Gastroesophageal sphincter (tissue), 4 donors: Measurements from ENCODE around the gene TMPRSS11E. TPM values are rescaled to one million over a fixed set of nuclear protein-coding genes. Genes with fewer than 3 reads are reported as not detected.

Experiments
- ATAC-seq: fragments of 150-250 bp; one replicate; pipeline ENCODE4 v1.9.1; 2016; ENCODE audit warnings: mild to moderate bottlenecking, moderate library complexity
- H3K27ac ChIP-seq, 4 donors: fragments of 200-600 bp; sonication (generic) in 3 of 4; 1 replicate in 3 of 4; 2 replicates in 1 of 4; pipeline ENCODE4 v1.5.1; 2016 to 2019
- H3K27me3 ChIP-seq: fragments of 200-600 bp; sonication (generic); one replicate; pipeline ENCODE4 v1.5.1; 2019
- H3K36me3 ChIP-seq, 2 donors: fragments of 200-600 bp; sonication (generic); one replicate each; pipeline ENCODE4 v1.5.1; 2019; ENCODE audit warnings: control low read depth in 1 of 2
- H3K4me1 ChIP-seq, 3 donors: fragments of 200-600 bp; sonication (generic); 1 replicate in 2 of 3; 2 replicates in 1 of 3; pipeline ENCODE4 v1.5.1; 2016 to 2019; ENCODE audit warnings: control low read depth in 2 of 3
- H3K4me3 ChIP-seq, 2 donors: fragments of 200-600 bp; sonication (generic); one replicate each; pipeline ENCODE4 v1.5.1; 2019; ENCODE audit warnings: mild to moderate bottlenecking in 1 of 2, moderate library complexity in 1 of 2
- H3K9me3 ChIP-seq, 3 donors: fragments of 200-600 bp; sonication (generic); one replicate each; pipeline ENCODE4 v1.5.1; 2017 to 2019; ENCODE audit warnings: control low read depth in 2 of 3
- EP300 ChIP-seq: sonication (generic); formaldehyde crosslinking; IDR thresholded peaks from one replicate; pipeline ENCODE4 v1.6.1; 2017; ENCODE audit warnings: antibody characterized with exemption, mild to moderate bottlenecking
- POLR2A ChIP-seq, 2 donors: fragments of 450-650 bp; IDR thresholded peaks; one replicate each; pipeline ENCODE4 v1.6.1; 2017; ENCODE audit warnings: antibody characterized with exemption in 2 of 2, mild to moderate bottlenecking in 2 of 2, moderate library complexity in 1 of 2
- POLR2AphosphoS5 ChIP-seq: sonication (generic); formaldehyde crosslinking; IDR thresholded peaks from one replicate; pipeline ENCODE4 v1.6.1; 2017; ENCODE audit warnings: antibody characterized with exemption
- WGBS, 2 donors: methylation state at CpG; one replicate each; pipeline ENCODE4 v1.1.5; 2018; ENCODE audit warnings: low coverage in 1 of 2; 5-methylcytosine and 5-hydroxymethylcytosine counted together
- total RNA-seq, 4 donors: library from RNA; depleted of rRNA; stranded (reverse); fragments of >200 nt; gene quantifications; one replicate each; pipeline ENCODE4 v1.1.0, GENCODE V29; 2016
- TF ChIP-seq, protein P1 (sequence below), 4 experiments: fragments of 200-600 bp in 2 of 4; fragments of 450-650 bp in 2 of 4; sonication (generic) in 1 of 4; IDR thresholded peaks; one replicate each; pipeline ENCODE4 v1.5.1; 2017 to 2019; ENCODE audit warnings: antibody characterized with exemption in 4 of 4, mild to moderate bottlenecking in 2 of 4, moderate library complexity in 2 of 4

The TMPRSS11E gene
- total RNA-seq, 4 donors from 2014 or later: 0.23 to 13.0 (median 0.31) TPM; not detected in 1

DNA sequence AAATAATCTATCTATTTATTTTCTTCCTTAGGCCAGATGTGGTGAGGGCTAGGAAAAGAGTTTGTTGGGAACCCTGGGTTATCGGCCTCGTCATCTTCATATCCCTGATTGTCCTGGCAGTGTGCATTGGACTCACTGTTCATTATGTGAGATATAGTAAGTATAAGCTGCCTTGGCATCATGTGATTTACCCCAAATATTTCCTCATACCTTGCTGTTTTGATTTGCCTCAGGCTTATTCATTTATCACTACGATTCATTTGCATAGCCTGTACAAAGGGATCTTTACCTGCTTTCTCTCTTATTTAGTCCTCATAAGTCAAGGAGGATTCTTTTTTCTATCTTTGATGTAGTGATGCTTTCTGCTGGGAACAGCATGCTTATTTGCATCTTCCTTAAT is 14.5 kb downstream of the TMPRSS11E start:
- H3K4me1 ChIP-seq: no peaks in the 10 kb centered on the region
- TF ChIP-seq, protein P1, sequence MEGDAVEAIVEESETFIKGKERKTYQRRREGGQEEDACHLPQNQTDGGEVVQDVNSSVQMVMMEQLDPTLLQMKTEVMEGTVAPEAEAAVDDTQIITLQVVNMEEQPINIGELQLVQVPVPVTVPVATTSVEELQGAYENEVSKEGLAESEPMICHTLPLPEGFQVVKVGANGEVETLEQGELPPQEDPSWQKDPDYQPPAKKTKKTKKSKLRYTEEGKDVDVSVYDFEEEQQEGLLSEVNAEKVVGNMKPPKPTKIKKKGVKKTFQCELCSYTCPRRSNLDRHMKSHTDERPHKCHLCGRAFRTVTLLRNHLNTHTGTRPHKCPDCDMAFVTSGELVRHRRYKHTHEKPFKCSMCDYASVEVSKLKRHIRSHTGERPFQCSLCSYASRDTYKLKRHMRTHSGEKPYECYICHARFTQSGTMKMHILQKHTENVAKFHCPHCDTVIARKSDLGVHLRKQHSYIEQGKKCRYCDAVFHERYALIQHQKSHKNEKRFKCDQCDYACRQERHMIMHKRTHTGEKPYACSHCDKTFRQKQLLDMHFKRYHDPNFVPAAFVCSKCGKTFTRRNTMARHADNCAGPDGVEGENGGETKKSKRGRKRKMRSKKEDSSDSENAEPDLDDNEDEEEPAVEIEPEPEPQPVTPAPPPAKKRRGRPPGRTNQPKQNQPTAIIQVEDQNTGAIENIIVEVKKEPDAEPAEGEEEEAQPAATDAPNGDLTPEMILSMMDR (IDR thresholded peaks at IDR 0.05): no peak
- TF ChIP-seq POLR2AphosphoS5: no peak
- TF ChIP-seq EP300: no peak
- no peak for TF ChIP-seq POLR2A (IDR thresholded peaks at IDR 0.05)
- no peak overlapping the region for H3K27ac ChIP-seq
- 90 to 94% methylated on average over 3 of the region's 3 CpGs for whole genome bisulfite sequencing, 2 donors
- no peak for ATAC-seq
- H3K4me3 ChIP-seq: no peak overlapping the region
- no peaks in the 10 kb centered on the region for H3K9me3 ChIP-seq
- H3K27me3 ChIP-seq: no peaks in the 10 kb centered on the region
- H3K36me3 ChIP-seq: no peaks in the 10 kb centered on the region

DNA sequence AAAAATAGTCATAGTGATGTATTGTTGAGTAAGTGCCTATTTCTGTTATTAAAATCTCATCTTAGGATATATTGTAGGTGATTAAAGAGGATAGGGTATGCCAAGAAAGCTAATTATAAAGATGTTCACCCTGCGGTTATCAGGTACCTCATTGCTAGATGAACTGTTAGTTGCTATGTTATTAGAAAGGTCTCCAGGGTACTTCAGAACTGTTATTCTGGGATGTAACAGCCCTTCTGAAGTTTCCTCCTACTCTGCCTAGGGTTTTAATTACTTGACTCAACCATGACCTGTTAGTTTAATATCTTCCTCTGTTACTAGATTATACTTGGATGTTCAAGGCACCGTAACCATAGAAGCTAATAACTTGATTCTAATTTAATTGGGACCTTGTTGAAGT is 15.4 kb downstream of the TMPRSS11E start:
- no peaks in the 10 kb centered on the region for H3K4me1 ChIP-seq
- H3K27ac ChIP-seq: no peak overlapping the region
- WGBS, 2 donors: 39 to 64% methylated on average over 2 of the region's 2 CpGs
- no peaks in the 10 kb centered on the region for H3K36me3 ChIP-seq
- H3K9me3 ChIP-seq: no peaks in the 10 kb centered on the region
- no peak for ATAC-seq
- H3K4me3 ChIP-seq: no peak overlapping the region
- TF ChIP-seq POLR2A (IDR thresholded peaks at IDR 0.05) (no peak), EP300 (no peak), POLR2AphosphoS5 (no peak)
- TF ChIP-seq, protein P1 (IDR thresholded peaks at IDR 0.05): no peak
- H3K27me3 ChIP-seq: no peaks in the 10 kb centered on the region

DNA sequence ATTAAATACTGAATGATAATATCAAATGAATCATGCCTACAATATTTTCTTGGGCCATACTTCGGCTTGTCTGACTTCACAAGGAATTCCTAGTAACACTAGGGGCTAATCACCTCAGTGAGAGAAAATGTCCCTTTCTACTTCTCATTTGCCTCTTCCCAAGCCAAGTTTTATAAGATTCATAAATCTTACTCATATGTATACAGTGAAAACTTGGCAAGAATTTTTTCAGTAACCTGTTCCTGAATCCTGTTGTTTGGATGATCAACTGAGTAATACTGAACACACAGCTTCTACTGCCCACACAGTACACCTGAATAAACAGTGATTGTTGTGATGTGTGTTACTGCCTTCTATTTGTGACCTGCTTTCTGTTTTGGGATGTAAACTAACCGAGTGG is 16.5 kb downstream of the TMPRSS11E start:
- ATAC-seq: no peak
- H3K27ac ChIP-seq: no peak overlapping the region
- H3K9me3 ChIP-seq: no peaks in the 10 kb centered on the region
- H3K36me3 ChIP-seq: no peaks in the 10 kb centered on the region
- no peak overlapping the region for H3K4me3 ChIP-seq
- H3K27me3 ChIP-seq: no peaks in the 10 kb centered on the region
- 23 to 26% methylated on average over 2 of the region's 2 CpGs for WGBS, 2 donors
- TF ChIP-seq POLR2A (IDR thresholded peaks at IDR 0.05): no peak
- TF ChIP-seq EP300: no peak
- TF ChIP-seq, protein P1 (IDR thresholded peaks at IDR 0.05): no peak
- TF ChIP-seq POLR2AphosphoS5: no peak
- no peaks in the 10 kb centered on the region for H3K4me1 ChIP-seq

DNA sequence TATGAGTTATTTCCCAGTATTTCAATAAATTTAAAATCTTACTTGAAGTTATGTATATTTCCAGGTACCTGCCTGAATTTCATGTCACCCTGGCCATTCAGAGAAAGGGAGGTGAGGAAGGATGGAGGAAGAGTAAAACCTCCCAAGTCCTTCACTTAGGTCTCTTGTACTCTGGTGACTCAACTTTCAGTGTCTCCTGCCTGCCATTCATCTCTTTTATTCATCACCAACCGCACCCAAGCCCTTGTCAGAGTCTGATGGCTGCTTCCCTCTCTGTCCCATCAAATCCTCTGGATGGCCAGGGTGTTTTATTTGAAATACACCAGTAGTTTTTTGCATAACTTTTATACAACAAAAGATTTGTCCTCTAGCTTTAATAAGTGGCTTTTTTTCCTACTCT is 17.8 kb downstream of the TMPRSS11E start:
- WGBS, 2 donors: 57 to 88% methylated on average over 1 of the region's 1 CpG
- no peak for ATAC-seq
- no peaks in the 10 kb centered on the region for H3K4me1 ChIP-seq

DNA sequence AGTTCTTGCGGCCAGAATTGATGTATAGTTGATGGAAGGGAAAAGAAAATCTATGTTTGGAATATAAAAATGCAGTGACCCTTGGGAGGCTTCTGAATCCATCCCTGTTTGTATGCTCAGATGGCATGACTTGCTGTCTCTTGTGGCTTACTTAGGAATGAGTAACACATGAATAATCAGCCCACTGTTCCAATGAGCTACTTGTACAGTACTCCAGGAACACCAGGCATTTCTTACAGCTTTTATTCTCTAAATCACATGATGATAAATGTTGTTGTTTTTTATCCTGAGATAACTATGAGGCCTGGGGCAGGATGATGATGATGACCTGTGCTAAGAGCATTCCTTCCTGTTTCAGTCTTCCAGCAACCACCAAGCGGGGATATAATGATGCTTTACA is 18.9 kb downstream of the TMPRSS11E start:
- H3K4me1 ChIP-seq: no peaks in the 10 kb centered on the region
- no peaks in the 10 kb centered on the region for H3K27me3 ChIP-seq
- no peak for TF ChIP-seq POLR2A (IDR thresholded peaks at IDR 0.05)
- no peak for TF ChIP-seq POLR2AphosphoS5
- TF ChIP-seq, protein P1 (IDR thresholded peaks at IDR 0.05): no peak
- no peak for TF ChIP-seq EP300
- no peaks in the 10 kb centered on the region for H3K9me3 ChIP-seq
- 83 to 92% methylated on average over 1 to 2 of the region's 2 CpGs for WGBS, 2 donors
- no peaks in the 10 kb centered on the region for H3K36me3 ChIP-seq
- H3K27ac ChIP-seq: no peak overlapping the region
- H3K4me3 ChIP-seq: no peak overlapping the region
- ATAC-seq: no peak

More for the DNA sequence above, 17.8 kb downstream of the TMPRSS11E start:
- H3K27me3 ChIP-seq: no peaks in the 10 kb centered on the region
- no peak overlapping the region for H3K27ac ChIP-seq
- no peak overlapping the region for H3K4me3 ChIP-seq
- no peaks in the 10 kb centered on the region for H3K36me3 ChIP-seq
- no peaks in the 10 kb centered on the region for H3K9me3 ChIP-seq
- no peak for TF ChIP-seq EP300
- TF ChIP-seq, protein P1 (IDR thresholded peaks at IDR 0.05): no peak
- no peak for TF ChIP-seq POLR2AphosphoS5
- TF ChIP-seq POLR2A (IDR thresholded peaks at IDR 0.05): no peak
